ENCODE measurements around the gene DOCK10.

DNA sequence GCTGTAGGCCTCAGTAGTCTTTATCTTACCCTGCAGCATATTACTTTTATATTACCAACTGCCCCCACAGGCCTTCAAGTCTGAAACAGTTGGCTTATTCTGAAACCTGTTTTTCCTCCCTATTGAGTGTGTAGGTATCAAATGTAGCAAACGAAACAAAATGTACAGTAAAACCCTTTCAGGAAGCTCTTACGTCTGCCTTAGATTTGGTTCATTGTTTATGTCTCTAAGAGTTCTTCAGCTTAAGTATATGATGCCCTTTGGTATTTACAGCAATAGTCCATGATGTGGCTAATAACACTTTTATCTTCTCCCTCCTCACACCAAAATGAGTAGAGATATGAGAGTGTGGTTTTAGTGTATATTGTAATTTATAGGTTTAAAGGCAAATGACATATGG is 108.8 kb downstream of the DOCK10 start:
- TF ChIP-seq CTCF (IDR thresholded peaks at IDR 0.05): no peak
- no peak for TF ChIP-seq POLR2A (IDR thresholded peaks at IDR 0.05)
